ENCODE data around the gene AGR3. TPM values are rescaled to one million over a fixed set of nuclear protein-coding genes. Genes with fewer than 3 reads are reported as not detected.

Gene AGR3
- total RNA-seq, 1 donor from 2014 or later, result not detected

DNA sequence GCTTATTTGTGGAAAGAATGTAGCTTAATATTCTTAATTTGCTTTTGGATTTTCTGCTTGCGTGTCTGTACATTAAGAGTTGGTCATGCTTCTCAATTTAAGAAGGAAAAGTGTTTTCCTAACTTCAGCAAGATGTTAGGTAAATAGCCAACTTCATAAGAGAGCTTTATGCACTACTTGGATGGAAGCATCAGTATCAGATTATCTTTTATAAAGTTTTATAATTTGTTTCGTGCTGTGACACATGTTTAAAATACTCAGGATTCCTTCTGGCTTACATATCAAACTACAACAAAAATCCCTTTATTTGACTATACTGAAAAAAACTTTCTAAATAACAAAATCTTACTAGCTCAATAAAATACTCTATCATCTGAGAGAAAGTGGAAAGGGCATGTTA, 42.1 kb downstream of the AGR3 start:
- peaks cover 3% of the 10 kb centered on the region for H3K4me1 Mint-ChIP-seq (ENCODE audit: unreplicated experiment)
- no peaks in the 10 kb centered on the region for H3K36me3 Mint-ChIP-seq (ENCODE audit: low read depth, unreplicated experiment)
- H3K27me3 Mint-ChIP-seq (ENCODE audit: unreplicated experiment), result no peaks in the 10 kb centered on the region
- no peak overlapping the region for H3K4me3 Mint-ChIP-seq (ENCODE audit: unreplicated experiment)
- no peak overlapping the region for H3K27ac Mint-ChIP-seq (ENCODE audit: unreplicated experiment)
- DNase-seq (ENCODE audit: low spot score), result no peak
- no peak for TF ChIP-seq CTCF (IDR thresholded peaks at IDR 0.05; ENCODE audit: unreplicated experiment)
- H3K9me3 Mint-ChIP-seq (ENCODE audit: unreplicated experiment), result no peaks in the 10 kb centered on the region

GRCh38 chr7:16838891-16839290, 42.9 kb downstream of the AGR3 start:
- Mint-ChIP-seq H3K4me1 (ENCODE audit: unreplicated experiment) (peaks cover 3% of the 10 kb centered on the region), H3K4me3 (ENCODE audit: unreplicated experiment) (no peak overlapping the region), H3K9me3 (ENCODE audit: unreplicated experiment) (no peaks in the 10 kb centered on the region), H3K27me3 (ENCODE audit: unreplicated experiment) (no peaks in the 10 kb centered on the region), H3K27ac (ENCODE audit: unreplicated experiment) (no peak overlapping the region), H3K36me3 (ENCODE audit: low read depth, unreplicated experiment) (no peaks in the 10 kb centered on the region)
- no peak for TF ChIP-seq CTCF (IDR thresholded peaks at IDR 0.05; ENCODE audit: unreplicated experiment)
- DNase-seq (ENCODE audit: low spot score), result no peak

DNA sequence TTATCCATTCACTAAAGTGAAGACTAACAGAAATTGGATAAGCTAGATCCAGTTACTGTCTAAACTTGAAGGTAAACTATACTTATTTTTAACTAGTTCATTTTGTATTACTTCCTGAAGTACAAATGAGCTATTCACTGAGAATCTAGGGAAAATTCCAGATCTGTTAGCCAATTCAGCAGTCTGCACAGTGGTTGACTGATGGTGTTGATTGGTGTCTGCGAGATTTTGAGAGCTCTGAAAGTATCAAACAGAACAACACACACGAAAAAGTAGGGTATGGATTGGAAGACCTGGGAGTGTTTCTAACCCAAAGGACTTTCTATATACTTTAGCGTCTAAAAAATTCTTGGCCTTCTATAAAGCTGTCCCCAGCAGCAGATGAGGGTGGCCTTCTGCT, 43.4 kb downstream of the AGR3 start:
- Mint-ChIP-seq H3K36me3 (ENCODE audit: low read depth, unreplicated experiment) (no peaks in the 10 kb centered on the region), H3K27ac (ENCODE audit: unreplicated experiment) (no peak overlapping the region), H3K4me1 (ENCODE audit: unreplicated experiment) (peaks cover 3% of the 10 kb centered on the region), H3K4me3 (ENCODE audit: unreplicated experiment) (no peak overlapping the region), H3K27me3 (ENCODE audit: unreplicated experiment) (no peaks in the 10 kb centered on the region), H3K9me3 (ENCODE audit: unreplicated experiment) (no peaks in the 10 kb centered on the region)
- no peak for TF ChIP-seq CTCF (IDR thresholded peaks at IDR 0.05; ENCODE audit: unreplicated experiment)
- DNase-seq (ENCODE audit: low spot score), result no peak

DNA sequence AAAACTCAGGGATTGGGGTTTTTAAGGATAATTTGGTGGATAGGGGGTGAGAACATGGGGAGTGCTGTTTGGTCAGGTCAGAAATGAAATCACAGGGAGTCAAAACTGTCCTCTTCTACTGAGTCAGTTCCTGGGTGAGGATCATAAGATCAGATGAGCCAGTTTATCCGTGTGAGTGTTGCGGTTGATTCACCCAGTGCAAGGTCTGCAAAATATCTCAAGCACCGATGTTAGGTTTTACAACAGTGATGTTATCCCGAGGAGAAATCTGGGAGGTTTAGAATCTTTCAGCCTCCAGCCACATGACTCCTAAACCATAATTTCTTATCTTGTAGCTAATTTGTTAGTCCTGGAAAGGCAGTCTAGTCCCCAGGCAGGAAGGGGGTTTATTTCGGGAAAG, 45.3 kb downstream of the AGR3 start:
- no peak for DNase-seq (ENCODE audit: low spot score)
- TF ChIP-seq CTCF (IDR thresholded peaks at IDR 0.05; ENCODE audit: unreplicated experiment), result no peak
- no peak overlapping the region for H3K4me3 Mint-ChIP-seq (ENCODE audit: unreplicated experiment)

DNA sequence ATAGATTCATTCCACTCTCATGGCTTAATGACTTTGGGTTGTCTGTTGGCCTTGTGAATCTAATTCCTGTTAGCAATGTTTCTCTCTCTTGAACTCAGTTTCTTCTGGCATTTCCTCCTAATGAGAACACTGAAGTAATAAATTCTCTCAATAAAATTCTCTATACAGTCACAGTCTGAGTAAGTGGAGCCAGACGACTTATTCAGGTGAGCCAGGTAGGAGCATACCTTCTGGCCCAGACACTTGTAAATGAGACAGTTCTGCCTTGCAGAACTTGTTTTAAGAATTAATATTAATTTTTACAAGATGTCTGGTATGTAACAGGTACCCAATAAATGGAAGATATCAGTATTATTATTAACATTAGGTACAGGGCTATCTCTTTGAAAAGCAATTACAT, 48.4 kb downstream of the AGR3 start:
- Mint-ChIP-seq H3K36me3 (ENCODE audit: low read depth, unreplicated experiment) (no peaks in the 10 kb centered on the region), H3K27me3 (ENCODE audit: unreplicated experiment) (no peaks in the 10 kb centered on the region), H3K27ac (ENCODE audit: unreplicated experiment) (no peak overlapping the region), H3K4me1 (ENCODE audit: unreplicated experiment) (no peaks in the 10 kb centered on the region), H3K4me3 (ENCODE audit: unreplicated experiment) (no peak overlapping the region), H3K9me3 (ENCODE audit: unreplicated experiment) (no peaks in the 10 kb centered on the region)
- TF ChIP-seq CTCF (IDR thresholded peaks at IDR 0.05; ENCODE audit: unreplicated experiment), result no peak
- no peak for DNase-seq (ENCODE audit: low spot score)

More for the DNA sequence above, 45.3 kb downstream of the AGR3 start:
- Mint-ChIP-seq H3K9me3 (ENCODE audit: unreplicated experiment) (no peaks in the 10 kb centered on the region), H3K27me3 (ENCODE audit: unreplicated experiment) (no peaks in the 10 kb centered on the region), H3K4me1 (ENCODE audit: unreplicated experiment) (peaks cover 3% of the 10 kb centered on the region), H3K36me3 (ENCODE audit: low read depth, unreplicated experiment) (no peaks in the 10 kb centered on the region), H3K27ac (ENCODE audit: unreplicated experiment) (no peak overlapping the region)

All from endothelial cell (in vitro differentiated cells).